GM12891 (cell line): ENCODE data around the gene LAMP1.

Experiments used
- POLR2A ChIP-seq: IDR thresholded peaks from 2 replicates; pipeline ENCODE4 v1.6.1; 2011; ENCODE audit warnings: low read depth, low read length, control low read depth
- POLR2AphosphoS5 ChIP-seq: IDR thresholded peaks from 2 replicates; pipeline ENCODE4 v1.6.1; 2011; ENCODE audit warnings: low read depth, low read length, control low read depth
- TAF1 ChIP-seq: IDR thresholded peaks from 2 replicates; pipeline ENCODE4 v1.6.1; 2011; ENCODE audit warnings: low read depth, low read length, control low read depth

DNA sequence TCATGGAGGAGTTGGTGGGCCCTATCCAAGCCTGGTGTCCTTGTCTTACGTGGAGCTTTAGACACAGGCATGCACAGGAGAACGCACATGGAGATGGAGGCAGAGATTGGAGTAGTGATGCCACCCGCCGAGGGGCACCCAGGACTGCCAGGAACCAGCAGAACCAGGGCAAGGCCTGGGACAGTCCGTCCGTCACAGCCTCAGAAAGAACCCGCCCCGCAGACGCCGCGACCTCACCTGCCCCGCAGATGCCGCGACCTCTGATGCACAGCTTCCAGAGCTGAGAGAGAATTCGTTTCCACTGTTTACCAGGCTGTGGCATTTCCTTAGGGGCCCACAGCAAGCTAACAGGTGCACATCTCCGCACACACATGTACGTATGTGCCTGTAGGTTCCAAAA lies 51.6 kb downstream of the LAMP1 start:
- no peak for TF ChIP-seq POLR2AphosphoS5
- no peak for TF ChIP-seq TAF1
- TF ChIP-seq POLR2A: no peak
